Measurements from ENCODE around the gene VWF.

DNA sequence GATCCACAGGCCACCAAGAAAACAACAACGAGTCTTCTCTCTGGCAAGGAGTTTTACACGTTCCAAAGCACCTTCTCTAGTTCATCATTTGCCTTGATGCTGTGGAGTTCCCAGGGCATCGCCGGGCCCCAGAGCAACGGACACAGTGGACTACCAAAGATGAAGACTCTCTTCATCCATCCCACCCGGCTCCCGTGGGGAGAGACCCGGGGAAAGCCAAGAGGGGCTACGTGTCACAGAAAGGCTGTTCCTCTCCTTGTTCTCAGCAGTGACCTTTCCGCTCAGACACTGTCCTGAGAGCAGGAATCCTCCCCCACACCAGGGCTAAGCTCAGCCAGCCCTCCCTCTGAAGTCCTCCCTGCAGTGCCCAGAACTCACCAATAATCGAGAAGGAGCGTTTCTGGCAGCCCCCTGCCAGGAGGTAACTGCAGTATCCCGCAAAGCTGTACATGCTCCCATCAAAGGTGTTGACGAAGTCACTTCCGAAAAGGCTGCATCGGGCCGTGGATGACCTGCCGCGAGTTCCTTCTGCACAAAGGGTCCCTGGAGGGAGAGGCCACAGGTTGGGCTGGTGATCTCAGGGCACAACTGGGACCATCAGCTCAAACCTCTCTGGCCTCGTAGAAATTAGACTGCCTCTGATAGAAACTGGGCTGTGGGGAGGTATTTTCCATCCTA is 3.5 kb downstream of the VWF start:
- TF ChIP-seq, protein P1, sequence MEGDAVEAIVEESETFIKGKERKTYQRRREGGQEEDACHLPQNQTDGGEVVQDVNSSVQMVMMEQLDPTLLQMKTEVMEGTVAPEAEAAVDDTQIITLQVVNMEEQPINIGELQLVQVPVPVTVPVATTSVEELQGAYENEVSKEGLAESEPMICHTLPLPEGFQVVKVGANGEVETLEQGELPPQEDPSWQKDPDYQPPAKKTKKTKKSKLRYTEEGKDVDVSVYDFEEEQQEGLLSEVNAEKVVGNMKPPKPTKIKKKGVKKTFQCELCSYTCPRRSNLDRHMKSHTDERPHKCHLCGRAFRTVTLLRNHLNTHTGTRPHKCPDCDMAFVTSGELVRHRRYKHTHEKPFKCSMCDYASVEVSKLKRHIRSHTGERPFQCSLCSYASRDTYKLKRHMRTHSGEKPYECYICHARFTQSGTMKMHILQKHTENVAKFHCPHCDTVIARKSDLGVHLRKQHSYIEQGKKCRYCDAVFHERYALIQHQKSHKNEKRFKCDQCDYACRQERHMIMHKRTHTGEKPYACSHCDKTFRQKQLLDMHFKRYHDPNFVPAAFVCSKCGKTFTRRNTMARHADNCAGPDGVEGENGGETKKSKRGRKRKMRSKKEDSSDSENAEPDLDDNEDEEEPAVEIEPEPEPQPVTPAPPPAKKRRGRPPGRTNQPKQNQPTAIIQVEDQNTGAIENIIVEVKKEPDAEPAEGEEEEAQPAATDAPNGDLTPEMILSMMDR (IDR thresholded peaks at IDR 0.05), result no peak
- TF ChIP-seq EZH2 (IDR thresholded peaks at IDR 0.05; ENCODE audit: borderline replicate concordance, insufficient read depth, low read depth, low read length, poor library complexity, severe bottlenecking), result no peak
